Tibial artery (tissue), 4 donors: ENCODE measurements around the gene TMEM259.

ENCODE experiments used
- DNase-seq, 2 donors: peaks; one replicate each; pipeline ENCODE4 v3.0.0-alpha.2; 2019
- H3K27ac ChIP-seq, 2 donors: fragments of 200-600 bp; sonication (generic) in 1 of 2; 1 replicate in 1 of 2; 2 replicates in 1 of 2; pipeline ENCODE4 v1.5.1; 2018 to 2019; ENCODE audit warnings: mild to moderate bottlenecking in 1 of 2
- H3K27me3 ChIP-seq, 2 donors: fragments of 200-600 bp; sonication (generic) in 1 of 2; one replicate each; pipeline versions ENCODE4 v1.5.1 to v1.6.0; 2016 to 2019
- H3K36me3 ChIP-seq, 3 donors: fragments of 200-600 bp; sonication (generic) in 2 of 3; one replicate each; pipeline ENCODE4 v1.5.1; 2016 to 2019; ENCODE audit warnings: mild to moderate bottlenecking in 2 of 3
- H3K4me1 ChIP-seq, 4 donors: fragments of 200-600 bp; sonication (generic) in 2 of 4; 1 replicate in 3 of 4; 2 replicates in 1 of 4; pipeline ENCODE4 v1.5.1; 2016 to 2019
- H3K4me3 ChIP-seq, 2 donors: fragments of 200-600 bp; sonication (generic) in 1 of 2; 1 replicate in 1 of 2; 2 replicates in 1 of 2; pipeline ENCODE4 v1.5.1; 2018 to 2019; ENCODE audit warnings: mild to moderate bottlenecking in 2 of 2
- H3K9me3 ChIP-seq, 3 donors: fragments of 200-600 bp; sonication (generic) in 1 of 3; one replicate each; pipeline ENCODE4 v1.5.1; 2016 to 2019
- CTCF ChIP-seq, 2 experiments: fragments of 200-600 bp in 1 of 2; fragments of 450-650 bp in 1 of 2; IDR thresholded peaks; one replicate each; pipeline ENCODE4 v1.5.1; 2017 to 2019; ENCODE audit warnings: antibody characterized with exemption in 2 of 2, mild to moderate bottlenecking in 1 of 2, moderate library complexity in 1 of 2
- intact Hi-C: fragments of 100-400 bp; cut with DNase I; formaldehyde crosslinking; loops from one replicate; pipeline ENCODE4 v1.15.0; 2023; ENCODE audit warnings: low total_unique reads

Gene TMEM259

GRCh38 chr19:962683-963400, 58.1 kb downstream of the TMEM259 start:
- no peaks in the 10 kb centered on the region for H3K4me1 ChIP-seq
- H3K9me3 ChIP-seq = no peaks in the 10 kb centered on the region
- H3K27me3 ChIP-seq = peaks cover 0 to 3% of the 10 kb centered on the region in 2 donors
- DNase-seq = no peak
- no peak for TF ChIP-seq CTCF (IDR thresholded peaks at IDR 0.05)
- no peak overlapping the region for H3K27ac ChIP-seq
- H3K4me3 ChIP-seq = no peak overlapping the region
- peaks cover 0 to 33% (median 25%) of the 10 kb centered on the region in 3 donors for H3K36me3 ChIP-seq
- intact Hi-C loops = no loop called here

GRCh38 chr19:961866-962620, 58.9 kb downstream of the TMEM259 start:
- H3K27ac ChIP-seq = no peak overlapping the region

GRCh38 chr19:960601-960938, 60.4 kb downstream of the TMEM259 start:
- no peak for DNase-seq
- peaks cover 0 to 12% of the 10 kb centered on the region in 2 donors for H3K27me3 ChIP-seq
- no peaks in the 10 kb centered on the region for H3K4me1 ChIP-seq
- TF ChIP-seq CTCF (IDR thresholded peaks at IDR 0.05) = no peak
- intact Hi-C loops = no loop called here
- no peaks in the 10 kb centered on the region for H3K9me3 ChIP-seq
- H3K36me3 ChIP-seq = peaks cover 0 to 17% (median 11%) of the 10 kb centered on the region in 3 donors
- no peak overlapping the region for H3K27ac ChIP-seq
- H3K4me3 ChIP-seq = no peak overlapping the region

More at GRCh38 chr19:961866-962620, 58.9 kb downstream of the TMEM259 start:
- H3K9me3 ChIP-seq = no peaks in the 10 kb centered on the region
- TF ChIP-seq CTCF (IDR thresholded peaks at IDR 0.05) = no peak
- DNase-seq = no peak
- H3K4me3 ChIP-seq = no peak overlapping the region
- intact Hi-C loops = no loop called here
- peaks cover 0 to 3% of the 10 kb centered on the region in 2 donors for H3K27me3 ChIP-seq
- peaks cover 0 to 28% (median 18%) of the 10 kb centered on the region in 3 donors for H3K36me3 ChIP-seq
- no peaks in the 10 kb centered on the region for H3K4me1 ChIP-seq

GRCh38 chr19:960020-960419, 60.9 kb downstream of the TMEM259 start:
- H3K27ac ChIP-seq = no peak overlapping the region
- TF ChIP-seq CTCF (IDR thresholded peaks at IDR 0.05) = no peak
- H3K36me3 ChIP-seq = peaks cover 0 to 12% (median 9%) of the 10 kb centered on the region in 3 donors
- intact Hi-C loops = no loop called here
- no peak overlapping the region for H3K4me3 ChIP-seq
- DNase-seq = no peak
- H3K9me3 ChIP-seq = no peaks in the 10 kb centered on the region
- no peaks in the 10 kb centered on the region for H3K4me1 ChIP-seq
- H3K27me3 ChIP-seq = peaks cover 0 to 17% of the 10 kb centered on the region in 2 donors
